ENCODE data around the gene RCBTB2.

Gene RCBTB2

DNA sequence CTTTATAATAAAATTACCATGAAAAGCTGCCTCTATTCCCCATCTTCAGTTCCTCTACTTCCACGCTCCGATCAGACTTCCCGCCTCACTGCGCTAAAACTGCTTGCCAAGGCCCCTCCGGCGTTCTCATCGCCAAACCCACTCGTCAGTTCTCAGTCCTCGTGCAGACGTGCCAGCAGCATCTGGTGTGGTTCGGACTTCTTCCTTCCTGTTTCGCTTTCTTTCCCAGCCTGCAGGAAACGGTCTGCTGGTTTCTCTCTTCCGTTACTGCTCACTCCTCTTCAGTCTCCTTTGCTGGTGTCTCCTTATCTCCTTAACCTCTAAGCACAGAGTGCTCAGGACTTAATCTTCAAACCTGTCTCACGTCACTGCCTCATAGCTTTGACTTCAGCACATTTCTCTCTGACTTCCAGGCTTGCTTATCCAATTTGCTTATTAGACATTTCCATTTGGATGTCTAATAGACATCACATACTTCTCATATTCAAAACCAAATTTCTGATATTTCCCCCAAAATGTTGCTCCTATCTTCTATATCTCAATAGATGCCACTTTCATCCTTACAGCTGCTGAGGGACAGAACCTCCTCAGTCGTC, 40.3 kb downstream of the RCBTB2 start:
- Histone ChIP-seq H3F3A (ENCODE audit: low read depth) (peaks cover 15% of the 10 kb centered on the region), H3K4me2 (ENCODE audit: low read depth, low read length, poor library complexity, severe bottlenecking) (peak overlapping the region; percentile 89), H3K27me3 (ENCODE audit: insufficient read depth, low read length, poor library complexity, severe bottlenecking) (no peaks in the 10 kb centered on the region), H3K36me3 (ENCODE audit: insufficient read depth, low read length) (no peaks in the 10 kb centered on the region; the same call in 1 of the 2 replicates), H3K4me1 (ENCODE audit: insufficient read depth, low read length, poor library complexity, severe bottlenecking) (peaks cover 90% of the 10 kb centered on the region), H3K9me2 (replicated peaks; ENCODE audit: low read depth, low read length) (no peaks in the 10 kb centered on the region), H4K20me1 (ENCODE audit: insufficient read depth, low read length, poor library complexity, severe bottlenecking) (no peaks in the 10 kb centered on the region), H3K4me3 (ENCODE audit: low read length, poor library complexity, severe bottlenecking) (peak overlapping the region; percentile 77), H2AFZ (ENCODE audit: low read length) (no peak overlapping the region), H3K9me3 (ENCODE audit: insufficient read depth, low read depth, low read length) (0 out of 2 replicates have a peak, but pooled peaks cover 5% of the 10 kb centered on the region), H3K9ac (ENCODE audit: low read depth, low read length, poor library complexity, severe bottlenecking) (peak overlapping the region; percentile 95), H3K79me2 (ENCODE audit: insufficient read depth, low read length) (peaks cover 45% of the 10 kb centered on the region)
- TF ChIP-seq, protein P1, sequence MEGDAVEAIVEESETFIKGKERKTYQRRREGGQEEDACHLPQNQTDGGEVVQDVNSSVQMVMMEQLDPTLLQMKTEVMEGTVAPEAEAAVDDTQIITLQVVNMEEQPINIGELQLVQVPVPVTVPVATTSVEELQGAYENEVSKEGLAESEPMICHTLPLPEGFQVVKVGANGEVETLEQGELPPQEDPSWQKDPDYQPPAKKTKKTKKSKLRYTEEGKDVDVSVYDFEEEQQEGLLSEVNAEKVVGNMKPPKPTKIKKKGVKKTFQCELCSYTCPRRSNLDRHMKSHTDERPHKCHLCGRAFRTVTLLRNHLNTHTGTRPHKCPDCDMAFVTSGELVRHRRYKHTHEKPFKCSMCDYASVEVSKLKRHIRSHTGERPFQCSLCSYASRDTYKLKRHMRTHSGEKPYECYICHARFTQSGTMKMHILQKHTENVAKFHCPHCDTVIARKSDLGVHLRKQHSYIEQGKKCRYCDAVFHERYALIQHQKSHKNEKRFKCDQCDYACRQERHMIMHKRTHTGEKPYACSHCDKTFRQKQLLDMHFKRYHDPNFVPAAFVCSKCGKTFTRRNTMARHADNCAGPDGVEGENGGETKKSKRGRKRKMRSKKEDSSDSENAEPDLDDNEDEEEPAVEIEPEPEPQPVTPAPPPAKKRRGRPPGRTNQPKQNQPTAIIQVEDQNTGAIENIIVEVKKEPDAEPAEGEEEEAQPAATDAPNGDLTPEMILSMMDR (conservative IDR thresholded peaks at IDR 0.05; ENCODE audit: low read length): no peak
- TF ChIP-seq EZH2phosphoT487 (IDR thresholded peaks at IDR 0.05; ENCODE audit: borderline replicate concordance): no peak

DNA sequence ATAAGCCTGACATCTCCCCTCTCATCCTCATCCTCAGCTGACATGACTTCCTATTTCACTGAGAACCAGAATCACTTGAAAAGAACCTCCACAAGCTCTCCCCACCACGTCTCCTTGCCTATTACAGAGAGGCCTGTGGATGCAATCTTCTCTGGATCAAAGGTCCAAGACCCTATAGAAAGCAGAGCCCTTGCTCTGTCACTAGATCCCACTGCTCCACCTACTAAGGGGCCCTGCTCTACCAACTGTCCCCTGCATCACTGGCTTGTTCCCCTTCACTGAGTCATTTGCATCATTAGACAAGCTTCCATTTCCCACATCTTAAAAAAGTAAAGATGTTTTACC, 40.8 kb downstream of the RCBTB2 start:
- H3K36me3 ChIP-seq (ENCODE audit: insufficient read depth, low read length): no peaks in the 10 kb centered on the region; the same call in 1 of the 2 replicates
- no peak for TF ChIP-seq EZH2phosphoT487 (IDR thresholded peaks at IDR 0.05; ENCODE audit: borderline replicate concordance)
- TF ChIP-seq, protein P1 (conservative IDR thresholded peaks at IDR 0.05; ENCODE audit: low read length): no peak
- peak overlapping the region; percentile 89 for H3K4me2 ChIP-seq (ENCODE audit: low read depth, low read length, poor library complexity, severe bottlenecking)
- peaks cover 90% of the 10 kb centered on the region for H3K4me1 ChIP-seq (ENCODE audit: insufficient read depth, low read length, poor library complexity, severe bottlenecking)
- H3K9me2 ChIP-seq (replicated peaks; ENCODE audit: low read depth, low read length): no peaks in the 10 kb centered on the region
- H3K27me3 ChIP-seq (ENCODE audit: insufficient read depth, low read length, poor library complexity, severe bottlenecking): no peaks in the 10 kb centered on the region
- H3K79me2 ChIP-seq (ENCODE audit: insufficient read depth, low read length): peaks cover 50% of the 10 kb centered on the region
- H3K9ac ChIP-seq (ENCODE audit: low read depth, low read length, poor library complexity, severe bottlenecking): peak overlapping the region; percentile 95
- no peaks in the 10 kb centered on the region for H4K20me1 ChIP-seq (ENCODE audit: insufficient read depth, low read length, poor library complexity, severe bottlenecking)
- H3K9me3 ChIP-seq (ENCODE audit: insufficient read depth, low read depth, low read length): 0 out of 2 replicates have a peak, but pooled peaks cover 6% of the 10 kb centered on the region
- peak overlapping the region; percentile 77 for H3K4me3 ChIP-seq (ENCODE audit: low read length, poor library complexity, severe bottlenecking)
- H2AFZ ChIP-seq (ENCODE audit: low read length): no peak overlapping the region
- peaks cover 15% of the 10 kb centered on the region for H3F3A ChIP-seq (ENCODE audit: low read depth)

DNA sequence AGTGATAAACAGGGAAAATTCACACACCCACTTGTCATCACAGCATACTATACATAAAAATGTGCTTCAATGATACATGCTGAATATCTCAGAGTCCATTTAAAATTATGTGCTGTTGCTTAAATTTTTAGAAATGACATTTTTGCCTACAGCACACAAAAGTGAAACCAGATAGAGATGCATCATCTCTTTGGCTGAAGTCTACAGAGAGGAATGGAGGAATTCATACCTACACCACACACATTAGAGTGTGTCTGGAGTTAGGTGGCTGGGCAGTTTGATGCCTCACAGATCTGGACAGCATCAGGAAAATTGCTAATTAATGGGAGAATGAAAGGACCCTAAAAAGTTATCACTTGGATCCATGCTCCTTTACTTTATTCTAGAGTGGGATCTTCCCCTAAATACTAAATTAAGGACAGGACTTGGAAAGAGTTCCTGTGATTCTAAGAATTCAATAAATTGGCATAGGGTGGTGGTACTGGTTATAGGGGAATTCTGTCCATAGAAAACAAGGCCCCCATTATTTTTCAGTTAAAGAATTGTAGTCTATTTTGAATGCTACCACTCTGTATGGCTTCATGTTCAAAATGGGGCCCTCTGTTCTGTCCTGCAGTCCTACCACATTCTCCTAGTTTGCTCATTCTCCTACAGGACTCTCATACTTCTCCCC, 41.3 kb downstream of the RCBTB2 start:
- H3K4me2 ChIP-seq (ENCODE audit: low read depth, low read length, poor library complexity, severe bottlenecking): peak overlapping the region; percentile 89
- no peaks in the 10 kb centered on the region for H3K9me2 ChIP-seq (replicated peaks; ENCODE audit: low read depth, low read length)
- H4K20me1 ChIP-seq (ENCODE audit: insufficient read depth, low read length, poor library complexity, severe bottlenecking): no peaks in the 10 kb centered on the region
- H3K4me3 ChIP-seq (ENCODE audit: low read length, poor library complexity, severe bottlenecking): peak overlapping the region; percentile 77
- H3K9ac ChIP-seq (ENCODE audit: low read depth, low read length, poor library complexity, severe bottlenecking): peak overlapping the region; percentile 95
- no peaks in the 10 kb centered on the region for H3K27me3 ChIP-seq (ENCODE audit: insufficient read depth, low read length, poor library complexity, severe bottlenecking)
- H3K36me3 ChIP-seq (ENCODE audit: insufficient read depth, low read length): no peaks in the 10 kb centered on the region; the same call in 1 of the 2 replicates
- no peak overlapping the region for H2AFZ ChIP-seq (ENCODE audit: low read length)
- peaks cover 90% of the 10 kb centered on the region for H3K4me1 ChIP-seq (ENCODE audit: insufficient read depth, low read length, poor library complexity, severe bottlenecking)
- TF ChIP-seq EZH2phosphoT487 (IDR thresholded peaks at IDR 0.05; ENCODE audit: borderline replicate concordance): no peak
- TF ChIP-seq, protein P1 (conservative IDR thresholded peaks at IDR 0.05; ENCODE audit: low read length): no peak
- H3K9me3 ChIP-seq (ENCODE audit: insufficient read depth, low read depth, low read length): 0 out of 2 replicates have a peak, but pooled peaks cover 6% of the 10 kb centered on the region
- peaks cover 52% of the 10 kb centered on the region for H3K79me2 ChIP-seq (ENCODE audit: insufficient read depth, low read length)
- peaks cover 15% of the 10 kb centered on the region for H3F3A ChIP-seq (ENCODE audit: low read depth)

Data from Loucy (cell line).